Uterus (tissue), 4 donors: ENCODE data around the gene TRIM14. TPM values are rescaled to one million over a fixed set of nuclear protein-coding genes. Genes with fewer than 3 reads are reported as not detected.

Experiments used
- DNase-seq, 2 donors: peaks; one replicate each; pipeline ENCODE4 v3.0.0-alpha.2; 2019 to 2020
- H3K27ac ChIP-seq, 2 donors: fragments of 200-600 bp; sonication (generic); 1 replicate in 1 of 2; 2 replicates in 1 of 2; pipeline ENCODE4 v1.5.1; 2016 to 2018
- H3K27me3 ChIP-seq, 2 donors: fragments of 200-600 bp; sonication (generic); one replicate each; pipeline ENCODE4 v1.5.1; 2018 to 2019; ENCODE audit warnings: control low read depth in 1 of 2
- H3K36me3 ChIP-seq, 2 donors: fragments of 200-600 bp; sonication (generic); one replicate each; pipeline ENCODE4 v1.5.1; 2019; ENCODE audit warnings: control low read depth in 1 of 2
- H3K4me1 ChIP-seq, 2 donors: fragments of 200-600 bp; sonication (generic); one replicate each; pipeline ENCODE4 v1.5.1; 2018 to 2019; ENCODE audit warnings: control low read depth in 1 of 2
- H3K4me3 ChIP-seq, 2 donors: fragments of 200-600 bp; sonication (generic); 1 replicate in 1 of 2; 2 replicates in 1 of 2; pipeline ENCODE4 v1.5.1; 2018 to 2019; ENCODE audit warnings: mild to moderate bottlenecking in 1 of 2
- H3K9me3 ChIP-seq, 2 donors: fragments of 200-600 bp; sonication (generic); one replicate each; pipeline ENCODE4 v1.5.1; 2019; ENCODE audit warnings: control low read depth in 1 of 2
- CTCF ChIP-seq, 4 experiments: fragments of 200-600 bp in 2 of 4; fragments of 450-650 bp in 2 of 4; sonication (generic) in 2 of 4; IDR thresholded peaks; one replicate each; pipeline ENCODE4 v1.5.1; 2016 to 2019; ENCODE audit warnings: antibody characterized with exemption in 4 of 4, mild to moderate bottlenecking in 2 of 4, moderate library complexity in 1 of 4
- POLR2A ChIP-seq, 2 donors: fragments of 450-650 bp; IDR thresholded peaks; one replicate each; pipeline ENCODE4 v1.6.1; 2016; ENCODE audit warnings: antibody characterized with exemption in 2 of 2, mild to moderate bottlenecking in 1 of 2, moderate library complexity in 1 of 2
- intact Hi-C: fragments of 100-400 bp; cut with DNase I; formaldehyde crosslinking; loops from one replicate; pipeline ENCODE4 v1.15.1; 2023; ENCODE audit warnings: low total_unique reads
- total RNA-seq, 4 donors: library from RNA; depleted of rRNA in 3 of 4; stranded (reverse); fragments of >200 nt in 3 of 4; gene quantifications; one replicate each; pipeline versions ENCODE4 v1.1.0 to v1.2.4, GENCODE V29; 2014 to 2023
- donor health status: DM: yes; HTN: yes; CAD: no.

The TRIM14 gene
- total RNA-seq, 4 donors from 2014 or later = 1.5 to 17.7 (median 10.9) TPM

DNA sequence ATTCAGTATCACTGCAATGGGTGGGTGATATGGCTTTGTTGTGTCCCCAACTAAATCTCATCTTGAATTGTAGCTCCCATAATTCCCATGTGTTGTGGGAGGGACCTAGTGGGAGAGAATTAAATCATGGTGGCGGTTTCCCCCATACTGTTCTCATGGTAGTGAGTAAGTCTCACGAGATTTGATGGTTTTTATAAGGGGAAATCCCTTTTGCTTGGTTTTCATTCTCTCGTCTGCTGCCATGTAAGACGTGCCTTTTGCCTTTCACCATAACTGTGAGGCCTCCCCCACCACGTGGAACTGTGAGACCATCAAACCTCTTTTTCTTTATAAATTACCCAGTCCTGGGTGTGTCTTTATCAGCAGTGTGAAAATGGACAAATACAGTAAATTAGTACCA is 72.0 kb downstream of the TRIM14 start:
- no peak for DNase-seq
- intact Hi-C loops = no loop called here
- TF ChIP-seq CTCF (IDR thresholded peaks at IDR 0.05) = no peak
- TF ChIP-seq POLR2A (IDR thresholded peaks at IDR 0.05) = no peak
- H3K27me3 ChIP-seq = no peaks in the 10 kb centered on the region
- no peaks in the 10 kb centered on the region for H3K4me1 ChIP-seq
- H3K27ac ChIP-seq = no peak overlapping the region
- H3K4me3 ChIP-seq = no peak overlapping the region
- no peaks in the 10 kb centered on the region for H3K9me3 ChIP-seq
- H3K36me3 ChIP-seq = no peaks in the 10 kb centered on the region

GRCh38 chr9:98046180-98046543 is 72.9 kb downstream of the TRIM14 start:
- Histone ChIP-seq H3K27ac (no peak overlapping the region), H3K27me3 (no peaks in the 10 kb centered on the region), H3K36me3 (no peaks in the 10 kb centered on the region), H3K4me1 (no peaks in the 10 kb centered on the region), H3K4me3 (no peak overlapping the region), H3K9me3 (no peaks in the 10 kb centered on the region)
- no peak for DNase-seq
- intact Hi-C loops = no loop called here
- TF ChIP-seq POLR2A (IDR thresholded peaks at IDR 0.05) (no peak), CTCF (IDR thresholded peaks at IDR 0.05) (no peak)

GRCh38 chr9:98045234-98046179 is 73.5 kb downstream of the TRIM14 start:
- no peak overlapping the region for H3K27ac ChIP-seq
- H3K4me1 ChIP-seq = no peaks in the 10 kb centered on the region
- H3K27me3 ChIP-seq = no peaks in the 10 kb centered on the region
- TF ChIP-seq POLR2A (IDR thresholded peaks at IDR 0.05) = no peak
- no peak for TF ChIP-seq CTCF (IDR thresholded peaks at IDR 0.05)
- DNase-seq = no peak
- no peaks in the 10 kb centered on the region for H3K36me3 ChIP-seq
- no peak overlapping the region for H3K4me3 ChIP-seq
- intact Hi-C loops = no loop called here
- H3K9me3 ChIP-seq = no peaks in the 10 kb centered on the region

GRCh38 chr9:98043915-98044314 is 75.1 kb downstream of the TRIM14 start:
- Histone ChIP-seq H3K27me3 (no peaks in the 10 kb centered on the region), H3K4me1 (no peaks in the 10 kb centered on the region), H3K4me3 (no peak overlapping the region), H3K9me3 (no peaks in the 10 kb centered on the region), H3K36me3 (no peaks in the 10 kb centered on the region), H3K27ac (no peak overlapping the region)
- intact Hi-C loops = no loop called here
- TF ChIP-seq POLR2A (IDR thresholded peaks at IDR 0.05) (no peak), CTCF (IDR thresholded peaks at IDR 0.05) (no peak)
- DNase-seq = no peak

- Histone ChIP-seq H3K4me1 (no peaks in the 10 kb centered on the region), H3K36me3 (no peaks in the 10 kb centered on the region), H3K27me3 (no peaks in the 10 kb centered on the region), H3K4me3 (no peak overlapping the region), H3K27ac (no peak overlapping the region), H3K9me3 (no peaks in the 10 kb centered on the region)
- intact Hi-C loops = no loop called here
- no peak for DNase-seq
- TF ChIP-seq POLR2A (IDR thresholded peaks at IDR 0.05) (no peak), CTCF (IDR thresholded peaks at IDR 0.05) (no peak)
These were observed 78.8 kb downstream of the TRIM14 start for GRCh38 chr9:98040212-98040611.
